Stimulated activated CD8-positive, alpha-beta memory T cell treated with anti-CD3 and anti-CD28 coated beads, Interleukin-2, amount 100 ng/mL, for 1 hour (primary cell): Measurements from ENCODE around the gene NUMBL.

Experiments
- DNase-seq, 2 donors: peaks; one replicate each; pipeline ENCODE4 v3.0.0-alpha.2; 2020; ENCODE audit warnings: low read depth in 2 of 2

NUMBL gene

GRCh38 chr19:40690693-40691420 is 406 bp upstream of the NUMBL start:
- DNase-seq, result peak; percentile 66 to 80

GRCh38 chr19:40689339-40690049 is 957 bp downstream of the NUMBL start:
- DNase-seq, result no peak

DNA sequence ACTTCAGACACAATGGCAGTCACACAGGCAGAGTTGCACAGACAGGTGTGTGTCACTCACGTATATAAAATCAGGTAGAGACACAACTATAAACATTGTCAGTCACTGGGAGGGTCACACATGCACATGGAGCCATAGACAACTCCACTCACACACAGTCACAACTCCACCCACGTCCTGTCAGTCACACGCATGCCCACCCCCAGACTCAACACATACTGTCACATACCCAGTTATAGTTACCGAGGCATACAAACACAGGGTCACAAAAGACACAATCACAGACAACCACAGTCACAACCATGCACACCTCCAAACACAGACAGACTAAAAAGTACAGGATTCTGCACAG is 1.5 kb downstream of the NUMBL start:
- no peak for DNase-seq

DNA sequence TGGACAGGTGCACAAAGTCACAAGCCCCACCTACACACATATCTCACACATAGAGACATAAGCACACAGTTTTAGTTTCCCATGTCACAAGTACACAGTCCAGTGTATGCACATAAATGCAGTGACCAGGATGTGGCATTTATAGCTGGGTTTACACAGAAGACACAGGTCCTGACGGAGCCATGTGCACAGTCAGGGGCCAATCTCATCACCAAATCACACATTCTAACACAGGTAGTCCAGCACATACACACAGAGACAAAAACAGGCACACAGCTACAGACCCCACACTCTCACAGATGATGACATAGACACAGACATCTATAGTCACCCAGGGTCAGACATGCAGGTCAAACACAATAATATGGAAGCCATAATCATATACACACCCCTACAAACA is 2.1 kb downstream of the NUMBL start:
- DNase-seq, result no peak

DNA sequence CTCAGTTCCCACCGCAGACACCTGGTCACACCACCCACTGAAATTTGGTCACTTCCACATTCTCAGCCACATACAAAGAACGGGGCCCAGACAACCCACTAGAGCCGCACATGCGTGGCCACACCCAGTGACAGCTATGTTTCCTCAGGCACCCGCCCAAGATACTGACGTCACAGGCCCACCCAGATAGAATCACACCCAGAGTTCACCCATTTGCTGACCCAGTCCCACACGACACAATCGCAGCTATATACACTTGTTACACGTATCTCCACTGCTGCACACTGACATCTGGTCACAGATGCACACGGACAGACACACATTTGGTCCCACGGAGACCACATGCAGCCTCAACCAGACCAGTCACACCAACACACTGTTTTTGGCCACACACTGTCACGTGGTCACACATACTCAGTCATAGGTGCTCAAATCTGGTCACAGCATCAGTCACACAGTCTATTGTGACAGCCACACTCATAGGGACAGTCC is 2.9 kb downstream of the NUMBL start:
- no peak for DNase-seq

DNA sequence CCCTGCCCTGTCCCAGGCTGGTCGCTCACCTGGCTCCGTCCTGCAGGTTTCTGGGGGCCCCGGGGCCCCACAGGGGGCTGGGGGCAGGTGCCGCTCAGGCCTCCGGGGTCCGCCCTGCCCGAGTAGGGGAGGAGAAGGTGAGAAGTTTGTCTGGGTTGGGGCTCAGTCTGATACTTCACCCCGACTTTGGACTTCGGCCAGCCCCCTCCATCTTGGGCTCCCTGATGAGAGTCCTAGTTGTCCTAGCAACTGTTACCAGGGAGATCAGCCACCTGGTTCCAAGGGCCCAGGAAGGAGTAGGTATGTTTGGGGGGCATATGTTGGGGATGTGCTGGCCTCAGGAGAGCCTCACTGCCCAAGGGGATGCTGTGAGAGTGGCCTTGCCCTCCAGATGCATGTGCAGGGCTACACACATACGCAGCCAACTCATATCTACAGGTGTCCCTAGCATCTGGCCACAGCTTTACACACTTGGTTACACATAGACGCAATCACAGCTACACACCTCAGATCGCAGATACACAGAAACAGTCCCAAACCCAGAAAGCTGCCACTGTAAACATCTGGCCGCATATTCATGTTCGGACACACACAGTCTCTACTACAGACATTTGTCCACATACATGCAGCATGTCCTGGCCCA is 3.4 kb downstream of the NUMBL start:
- DNase-seq, result no peak

GRCh38 chr19:40685563-40685962 is 4.9 kb downstream of the NUMBL start:
- no peak for DNase-seq

DNA sequence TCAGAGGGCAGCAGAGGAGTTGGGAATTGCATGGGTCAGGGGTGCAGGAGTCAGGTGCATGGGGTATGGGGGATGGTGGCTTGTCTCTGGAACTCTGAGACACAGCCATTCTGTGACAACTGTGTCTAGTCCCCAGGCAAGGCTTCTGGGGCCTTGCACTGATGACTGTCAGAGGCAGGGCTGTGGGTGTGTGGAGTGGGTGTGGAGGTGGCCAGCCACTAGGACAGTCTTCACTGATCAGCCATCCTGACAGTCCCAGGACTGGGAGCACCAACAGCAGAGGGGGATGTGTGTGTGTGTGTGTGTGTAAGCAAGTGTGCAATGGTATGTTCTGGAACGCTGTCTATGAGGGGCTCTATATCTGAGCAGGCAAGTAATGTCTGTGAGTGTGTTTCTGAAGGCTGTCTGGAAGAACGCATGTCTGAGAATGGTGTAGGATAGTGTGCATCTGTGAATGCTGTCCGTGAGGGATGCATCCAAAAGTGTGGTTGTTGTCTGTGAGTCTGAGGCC is 5.4 kb downstream of the NUMBL start:
- no peak for DNase-seq

DNA sequence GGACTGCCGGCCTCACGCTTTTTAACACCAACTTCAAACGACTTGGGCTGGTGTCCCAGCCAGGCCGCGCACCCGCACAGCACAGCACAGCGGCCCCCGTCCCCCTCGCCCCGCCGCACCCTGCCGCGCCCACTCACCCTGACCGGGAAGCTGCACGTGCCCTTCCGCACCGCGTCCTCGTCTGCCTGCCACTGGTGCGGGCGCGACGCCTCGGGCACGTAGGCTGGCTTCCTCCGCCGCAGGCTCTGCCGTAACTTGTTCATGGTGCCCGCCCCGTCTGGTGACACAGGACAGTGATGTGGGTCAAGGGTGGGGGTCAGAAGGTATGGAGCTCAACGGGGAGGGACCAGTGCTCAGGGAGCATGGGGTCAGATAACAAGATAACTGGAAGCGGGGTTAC is 6.2 kb downstream of the NUMBL start:
- DNase-seq, result no peak

DNA sequence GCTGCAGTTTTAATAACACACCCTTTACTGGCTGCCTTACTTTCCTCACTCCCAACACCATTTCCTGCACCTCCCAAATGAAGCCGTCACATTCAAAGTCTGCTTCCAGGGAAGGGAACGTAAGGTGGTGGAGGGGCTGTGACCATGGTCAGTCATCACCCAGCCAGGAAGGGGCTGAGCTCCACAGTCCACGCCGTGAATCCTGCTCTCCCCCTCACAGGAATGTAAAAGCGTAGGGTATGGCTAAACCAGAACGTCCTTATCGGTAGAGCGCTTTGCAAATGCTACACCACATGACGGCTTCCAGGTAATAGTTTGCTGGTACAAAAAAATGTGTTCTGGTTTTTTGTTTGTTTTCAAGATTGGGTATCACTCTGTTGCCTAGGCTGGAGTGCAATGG is 7.0 kb downstream of the NUMBL start:
- no peak for DNase-seq

DNA sequence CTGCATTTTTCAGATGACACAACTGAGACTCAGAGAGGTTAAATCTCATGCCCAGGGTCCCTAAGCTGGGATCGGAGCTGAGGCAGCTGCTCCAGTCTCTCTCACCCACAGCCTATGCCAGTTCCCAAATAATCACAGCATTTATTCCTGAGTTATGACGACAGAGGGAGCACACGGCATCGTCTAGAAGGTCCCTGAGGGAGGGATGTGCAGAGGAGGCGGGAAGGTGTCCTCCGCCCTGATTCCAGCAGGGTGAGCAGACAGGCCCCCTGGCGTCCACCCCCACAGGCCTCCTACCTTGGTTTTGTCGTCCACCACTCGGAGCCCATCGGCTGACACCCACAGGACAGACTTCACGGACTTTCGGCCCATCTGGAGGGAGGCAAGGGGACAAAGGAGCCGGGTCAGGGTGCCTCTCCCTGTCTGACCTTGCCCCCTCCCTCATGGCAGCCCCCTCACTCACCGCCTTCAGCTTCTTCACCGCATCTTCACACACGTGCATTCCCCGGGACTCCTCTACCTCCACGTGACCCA is 8.0 kb downstream of the NUMBL start:
- DNase-seq, result no peak

- no peak for DNase-seq
These were observed 9.4 kb downstream of the NUMBL start for GRCh38 chr19:40681039-40681438.

DNA sequence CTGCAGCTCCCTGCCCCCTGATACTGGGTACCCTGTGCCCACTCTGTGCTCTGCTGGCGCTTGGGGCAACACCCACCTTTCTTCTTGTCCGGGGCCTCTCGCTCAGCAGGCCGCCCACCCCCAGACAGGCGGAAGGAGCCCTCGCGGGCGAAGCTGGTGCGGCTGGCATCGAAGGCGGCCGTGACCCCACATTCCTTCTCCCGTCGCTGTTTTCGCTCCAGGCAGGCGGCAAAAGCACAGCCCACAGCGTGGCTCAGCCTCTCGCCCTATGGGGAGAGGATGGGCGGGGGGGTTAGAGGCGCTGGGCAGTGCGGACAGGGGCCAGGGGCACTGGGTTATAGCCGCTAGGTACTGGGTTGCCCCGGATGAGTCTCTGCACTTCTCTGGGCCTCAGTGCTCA is 13.3 kb downstream of the NUMBL start:
- no peak for DNase-seq

DNA sequence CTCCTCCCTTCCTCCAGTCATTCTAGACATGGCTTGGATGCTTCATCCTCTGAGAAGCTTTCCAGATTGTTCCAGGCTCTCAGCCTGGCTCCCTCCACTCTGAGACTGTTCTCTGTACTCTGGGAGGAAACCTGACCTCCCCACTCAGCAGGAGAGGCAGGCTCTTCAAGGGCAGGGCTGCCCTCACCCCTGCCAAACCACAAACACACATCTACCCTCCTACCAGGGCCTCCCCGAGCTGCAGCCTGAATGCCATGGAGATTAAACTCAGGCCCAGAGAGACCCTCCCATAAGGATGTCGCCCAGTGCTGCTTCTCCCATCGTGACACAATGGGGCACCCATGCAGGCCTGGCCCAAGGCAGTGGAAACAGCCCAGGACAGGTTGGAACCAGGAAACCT is 16.2 kb downstream of the NUMBL start:
- DNase-seq, result no peak

DNA sequence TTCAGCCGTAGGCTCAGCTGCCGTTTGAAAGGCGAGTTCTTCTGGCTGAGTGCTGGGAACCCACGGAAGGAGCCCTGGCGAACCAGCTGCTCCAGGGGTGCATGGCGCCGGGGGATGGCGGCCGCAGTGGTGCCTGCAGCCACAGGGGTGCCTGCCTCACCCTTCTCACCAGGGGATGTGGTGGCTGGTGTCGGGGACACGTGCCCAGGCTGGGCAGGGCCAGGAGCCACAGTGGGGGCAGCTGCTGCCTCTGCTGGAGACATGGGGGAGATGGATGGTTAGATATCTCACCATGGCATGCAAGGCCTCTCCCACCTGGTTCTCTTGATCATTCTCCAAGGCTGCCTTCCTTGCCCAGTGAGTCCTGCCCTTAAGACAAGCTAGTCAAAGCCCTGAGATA is 17.1 kb downstream of the NUMBL start:
- DNase-seq, result no peak

DNA sequence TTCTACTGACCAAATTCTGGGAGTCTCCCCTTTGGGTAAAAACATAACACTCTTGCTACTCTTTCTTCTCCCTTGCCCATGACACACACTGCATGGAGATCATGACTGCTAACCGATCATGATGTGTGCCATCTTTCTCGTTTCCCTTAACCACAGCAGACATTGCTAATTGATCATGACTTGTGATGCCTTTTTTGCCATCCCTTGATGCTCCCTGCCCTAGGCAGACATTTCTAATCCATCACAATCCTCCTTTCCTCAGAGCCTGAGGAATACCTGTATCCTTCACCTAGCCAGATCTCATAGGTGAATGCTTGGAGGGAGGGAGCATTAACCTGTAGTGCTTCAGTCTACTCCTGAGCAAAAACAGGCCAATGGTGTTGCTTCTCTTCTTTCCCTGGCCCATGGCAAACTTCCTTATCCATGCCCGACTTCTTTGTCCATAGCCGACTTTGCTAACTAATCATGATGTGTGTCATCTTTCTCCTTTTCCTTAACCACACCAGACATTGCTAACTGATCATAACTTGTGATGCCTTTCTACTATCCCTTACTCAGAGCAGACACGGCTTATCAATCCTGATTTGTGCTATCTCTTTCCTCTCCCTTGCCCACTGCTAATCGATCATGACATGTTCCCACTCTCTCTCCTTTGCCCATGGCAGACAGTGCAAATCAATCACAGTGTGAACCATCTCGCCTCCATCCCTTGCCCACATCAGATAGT is 17.7 kb downstream of the NUMBL start:
- no peak for DNase-seq

DNA sequence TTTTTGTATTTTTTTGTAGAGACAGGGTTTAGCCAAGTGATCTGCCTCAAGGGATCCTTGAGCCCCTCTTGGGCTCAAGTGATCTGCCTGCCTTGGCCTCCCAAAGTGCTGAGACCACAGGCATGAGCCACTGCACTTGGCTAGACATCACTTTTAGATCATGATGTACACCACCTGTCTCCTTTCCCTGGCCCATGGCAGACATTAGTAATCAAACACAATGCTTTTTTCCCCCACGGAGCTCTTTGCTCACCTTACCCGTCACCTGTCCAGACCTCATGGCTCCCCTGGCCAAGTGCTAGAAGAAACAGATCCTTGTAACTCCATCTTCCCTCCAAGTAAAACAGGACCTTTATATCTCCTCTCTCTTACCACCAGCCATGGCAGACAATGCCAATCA is 18.4 kb downstream of the NUMBL start:
- no peak for DNase-seq

DNA sequence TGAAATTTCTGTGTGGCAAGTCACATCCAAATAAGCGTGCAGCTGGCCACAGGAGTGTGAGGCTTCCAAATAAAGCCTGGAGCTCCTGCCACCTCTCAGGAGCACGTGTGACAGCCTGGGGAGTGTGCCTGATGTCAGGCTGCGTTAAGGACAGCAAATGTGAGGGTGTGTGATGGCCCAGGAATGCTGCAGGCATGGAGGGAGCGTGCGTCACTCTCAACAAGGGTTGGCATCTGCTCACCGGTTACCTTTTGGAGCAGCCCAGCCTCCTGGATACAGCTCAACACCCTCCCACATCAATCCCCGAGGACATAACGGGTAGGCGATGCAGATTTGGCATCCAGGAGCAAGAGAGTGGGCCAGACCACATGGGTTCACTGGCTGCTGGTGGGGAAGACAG is 19.0 kb downstream of the NUMBL start:
- DNase-seq, result no peak

DNA sequence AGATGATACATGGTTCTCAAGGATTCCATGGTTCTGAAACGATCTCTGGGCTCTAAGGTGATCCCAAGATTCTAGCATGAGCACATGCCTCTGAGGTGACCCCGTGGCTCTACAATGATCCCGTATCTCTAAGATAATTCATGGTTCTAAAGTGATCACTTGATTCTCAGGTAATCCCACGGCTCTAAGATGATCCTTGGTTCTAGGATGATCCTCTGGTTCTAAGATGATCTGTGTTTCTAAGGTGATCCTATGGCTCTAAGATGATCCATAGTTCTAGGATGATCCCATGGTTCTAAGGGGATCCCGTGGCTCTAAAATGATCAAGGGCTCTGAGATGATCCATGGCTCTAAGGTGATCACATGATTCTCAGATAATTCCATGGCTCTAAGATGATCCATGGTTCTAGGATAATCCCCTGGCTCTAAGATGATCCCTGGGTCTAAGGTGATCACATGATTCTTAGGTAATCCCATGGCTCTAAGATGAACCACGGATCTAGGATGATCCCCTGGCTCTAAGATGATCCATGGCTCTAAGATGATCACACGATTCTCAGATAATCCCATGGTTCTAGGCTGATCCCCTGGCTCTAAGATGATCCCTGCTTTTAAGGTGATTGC is 21.3 kb downstream of the NUMBL start:
- DNase-seq, result no peak

- DNase-seq, result no peak
These were observed 22.8 kb downstream of the NUMBL start for GRCh38 chr19:40667602-40668001.

DNA sequence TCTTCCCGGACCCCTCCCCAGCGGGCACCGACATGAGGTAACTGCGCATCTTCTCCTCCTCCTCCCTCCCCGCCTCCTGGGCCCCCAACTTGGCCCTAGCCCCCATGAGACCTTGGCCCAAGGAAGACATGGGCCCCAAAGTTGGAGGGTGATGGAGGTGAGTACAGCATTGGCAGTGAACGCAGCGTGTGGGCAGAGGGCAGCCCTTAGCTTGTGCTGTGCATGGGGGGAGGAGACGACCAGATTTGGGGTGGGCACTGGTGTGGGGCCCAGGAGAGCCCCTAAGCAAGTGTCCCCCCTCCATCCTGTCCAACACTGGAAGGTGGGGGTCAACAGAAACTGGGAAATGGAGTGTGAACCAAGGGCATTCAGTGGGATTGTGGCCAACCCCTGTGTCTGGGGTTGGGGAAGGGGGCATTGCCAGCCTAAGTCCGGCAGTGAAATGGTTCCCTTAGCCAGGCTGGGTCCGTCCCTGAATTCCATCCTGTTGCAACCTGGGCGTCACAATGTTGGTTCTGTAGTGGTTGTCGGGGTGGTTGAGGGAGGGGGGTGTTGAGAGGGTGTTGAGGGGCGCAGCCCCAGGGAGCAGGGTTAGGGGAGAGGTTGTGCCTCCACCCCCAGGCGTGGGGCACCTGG is 23.5 kb downstream of the NUMBL start:
- no peak for DNase-seq
